K562 (cell line): Measurements from ENCODE around the gene PRKAR1A.

ENCODE experiments used
- ESRRA ChIP-seq: fragments of 450-650 bp; IDR thresholded peaks from 2 replicates; pipeline ENCODE4 v1.6.1; 2014; ENCODE audit warnings: low read depth, mild to moderate bottlenecking, moderate library complexity, borderline replicate concordance
- FOSL1 ChIP-seq: fragments of 200-800 bp; sonication (Bioruptor generic); conservative IDR thresholded peaks from 2 replicates; pipeline ENCODE4 v1.6.1; 2016; ENCODE audit warnings: missing genetic modification characterization, missing compliant biosample characterization
- FOXJ3 ChIP-seq: sonication (generic); formaldehyde crosslinking; IDR thresholded peaks from 2 replicates; pipeline ENCODE4 v1.4.0; 2020; ENCODE audit warnings: mild to moderate bottlenecking, missing genetic modification reagents
- GABPA ChIP-seq: fragments of 200-800 bp; sonication (Bioruptor generic); conservative IDR thresholded peaks from 2 replicates; pipeline ENCODE4 v1.6.1; 2016; ENCODE audit warnings: low read depth, missing genetic modification characterization, missing compliant biosample characterization
- ZBTB8A ChIP-seq: fragments of 450-650 bp; IDR thresholded peaks from 2 replicates; pipeline ENCODE4 v1.6.1; 2018; ENCODE audit warnings: mild to moderate bottlenecking, moderate library complexity; ENCODE audit not compliant: partially characterized antibody
- ZNF253 ChIP-seq: fragments of 250-450 bp; sonication (Bioruptor Pico); conservative IDR thresholded peaks from 2 replicates; pipeline ENCODE4 v1.6.1; 2021; ENCODE audit warnings: mild to moderate bottlenecking
- TF ChIP-seq, protein P1 (sequence below): sonication (generic); formaldehyde crosslinking; IDR thresholded peaks from 2 replicates; pipeline ENCODE4 v1.8.1; 2022; ENCODE audit warnings: missing genetic modification reagents

DNA sequence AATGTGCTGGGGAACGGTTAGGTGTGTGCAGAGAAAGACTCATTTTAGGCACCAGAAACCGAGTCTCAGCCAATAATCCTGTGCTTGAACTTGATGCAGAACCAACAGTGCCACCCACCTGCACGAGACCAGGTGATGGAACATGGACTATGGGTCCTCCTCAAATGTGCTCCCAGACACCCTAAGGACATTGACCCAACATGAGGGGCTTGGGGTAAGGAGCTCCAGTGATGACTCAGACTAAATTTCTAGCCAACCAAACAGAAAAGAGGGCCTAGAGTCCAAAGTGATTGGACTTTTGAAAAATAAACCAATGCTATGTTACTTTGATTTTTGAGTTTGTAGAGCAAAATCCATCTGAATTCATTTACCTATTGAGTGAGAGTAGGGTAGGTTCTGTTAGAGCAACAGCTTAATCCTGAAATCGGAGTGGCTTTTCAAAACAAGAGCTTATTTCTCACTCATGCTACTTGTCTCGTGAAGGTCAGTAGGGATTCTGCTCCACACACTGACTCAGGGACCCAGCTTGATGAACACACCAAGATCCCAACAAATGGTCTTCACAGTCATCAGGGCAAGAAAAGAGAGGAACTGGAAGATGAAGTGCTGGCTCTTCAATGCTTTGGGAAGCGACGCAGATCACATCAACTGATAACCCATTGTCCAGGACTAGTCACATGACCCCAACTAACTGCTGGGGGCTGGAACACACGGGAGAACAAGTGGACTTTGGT, 67.1 kb downstream of the PRKAR1A start:
- no peak for TF ChIP-seq ZNF253 (CRISPR knock-in tag)
- TF ChIP-seq, protein P1, sequence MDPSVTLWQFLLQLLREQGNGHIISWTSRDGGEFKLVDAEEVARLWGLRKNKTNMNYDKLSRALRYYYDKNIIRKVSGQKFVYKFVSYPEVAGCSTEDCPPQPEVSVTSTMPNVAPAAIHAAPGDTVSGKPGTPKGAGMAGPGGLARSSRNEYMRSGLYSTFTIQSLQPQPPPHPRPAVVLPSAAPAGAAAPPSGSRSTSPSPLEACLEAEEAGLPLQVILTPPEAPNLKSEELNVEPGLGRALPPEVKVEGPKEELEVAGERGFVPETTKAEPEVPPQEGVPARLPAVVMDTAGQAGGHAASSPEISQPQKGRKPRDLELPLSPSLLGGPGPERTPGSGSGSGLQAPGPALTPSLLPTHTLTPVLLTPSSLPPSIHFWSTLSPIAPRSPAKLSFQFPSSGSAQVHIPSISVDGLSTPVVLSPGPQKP (CRISPR knock-in tag) = no peak
- TF ChIP-seq FOSL1 (tag) = no peak
- no peak for TF ChIP-seq ZBTB8A
- TF ChIP-seq GABPA = no peak
- no peak for TF ChIP-seq ESRRA
- no peak for TF ChIP-seq FOXJ3 (CRISPR knock-in tag)
